MCF 10A (cell line): Measurements from ENCODE around the gene PTPRM. TPM values are rescaled to one million over a fixed set of nuclear protein-coding genes. Genes with fewer than 3 reads are reported as not detected.

Experiments
- BruUV-seq: library from RNA; stranded (reverse); fragments of 400-500 nt; replicated peaks from 2 replicates; lab custom pipeline; 2021; lab: Mats Ljungman, UMichigan
- CTCF ChIA-PET: fragments of 300-600 bp; sonication (Branson Sonifier 250); formaldehyde crosslinking; extraction: SDS; loops from one replicate; lab custom pipeline; 2021; ENCODE audit warnings: antibody characterized with exemption, inconsistent platforms; lab: Yijun Ruan, JAX
- POLR2A ChIA-PET: fragments of 300-600, 350-650 bp; sonication (Branson Sonifier 250); formaldehyde crosslinking; extraction: SDS; loops from one replicate; lab custom pipeline; 2020; ENCODE audit warnings: antibody characterized with exemption, inconsistent platforms; lab: Yijun Ruan, JAX
- DNase-seq: peaks from one replicate; pipeline ENCODE4 v3.0.0-alpha.2; 2018; ENCODE audit not compliant: unreplicated experiment
- H3K27ac Mint-ChIP-seq: one replicate; pipeline ENCODE4 v1.8.0; 2022; ENCODE audit warnings: mild to moderate bottlenecking, low read depth, mixed read lengths; ENCODE audit not compliant: unreplicated experiment
- H3K27me3 Mint-ChIP-seq: one replicate; pipeline ENCODE4 v1.8.0; 2022; ENCODE audit warnings: mixed read lengths; ENCODE audit not compliant: insufficient read depth, unreplicated experiment
- H3K36me3 Mint-ChIP-seq: one replicate; pipeline ENCODE4 v1.8.0; 2022; ENCODE audit warnings: mild to moderate bottlenecking, moderate library complexity, mixed read lengths; ENCODE audit not compliant: insufficient read depth, unreplicated experiment
- H3K4me1 Mint-ChIP-seq: one replicate; pipeline ENCODE4 v1.8.0; 2022; ENCODE audit warnings: mixed read lengths; ENCODE audit not compliant: insufficient read depth, unreplicated experiment
- H3K4me3 Mint-ChIP-seq: one replicate; pipeline ENCODE4 v1.8.0; 2022; ENCODE audit warnings: mild to moderate bottlenecking, moderate library complexity, mixed read lengths; ENCODE audit not compliant: unreplicated experiment
- H3K9me3 Mint-ChIP-seq: one replicate; pipeline ENCODE4 v1.8.0; 2022; ENCODE audit warnings: mixed read lengths; ENCODE audit not compliant: unreplicated experiment
- CTCF ChIP-seq: fragments of 200-600 bp; IDR thresholded peaks from one replicate; pipeline ENCODE4 v1.8.0; 2022; ENCODE audit warnings: antibody characterized with exemption, mild to moderate bottlenecking; ENCODE audit not compliant: unreplicated experiment
- intact Hi-C: fragments of 100-400 bp; cut with micrococcal nuclease; formaldehyde crosslinking; loops from 2 replicates; pipeline ENCODE4 v1.14.1; 2022
- total RNA-seq: library from RNA; stranded (reverse); gene quantifications from 2 replicates; pipeline ENCODE4 v1.2.3, GENCODE V29; 2022

PTPRM gene
- total RNA-seq, 1 experiment from 2014 or later: 82.8 TPM

- no peak overlapping the region for H3K4me3 Mint-ChIP-seq
- POLR2A ChIA-PET: interaction anchor here (0.6 to 1.5 kb wide), 2 partner anchors 10 to 49 kb away, joined by 3 to 4 read pairs; no protein-coding TSS in a partner anchor
- intact Hi-C loops: no loop called here
- no peak for DNase-seq
- H3K4me1 Mint-ChIP-seq: peaks cover 12% of the 10 kb centered on the region
- CTCF ChIA-PET: no interaction called here
- no peaks in the 10 kb centered on the region for H3K27me3 Mint-ChIP-seq
- no peak for TF ChIP-seq CTCF
- H3K36me3 Mint-ChIP-seq: no peaks in the 10 kb centered on the region
- H3K27ac Mint-ChIP-seq: no peak overlapping the region
- no peaks in the 10 kb centered on the region for H3K9me3 Mint-ChIP-seq
- BruUV-seq: no TSS peak
Observed at GRCh38 chr18:7586379-7586778, 19.3 kb downstream of the PTPRM start.

GRCh38 chr18:7590826-7591560 is 23.9 kb downstream of the PTPRM start:
- no TSS peak for BruUV-seq
- intact Hi-C loops: no loop called here
- Mint-ChIP-seq H3K9me3 (no peaks in the 10 kb centered on the region), H3K4me1 (peaks cover 18% of the 10 kb centered on the region), H3K36me3 (no peaks in the 10 kb centered on the region), H3K27me3 (no peaks in the 10 kb centered on the region), H3K27ac (peak overlapping the region; percentile 39), H3K4me3 (no peak overlapping the region)
- no peak for DNase-seq
- POLR2A ChIA-PET: interaction anchor here (0.6 to 1.1 kb wide), 3 partner anchors 14 to 163 kb away, joined by 3 to 4 read pairs (median 4); no protein-coding TSS in a partner anchor
- CTCF ChIA-PET: interaction anchor here (0.6 kb wide), 2 partner anchors 278 to 314 kb away, joined by 3 to 7 read pairs; no protein-coding TSS in a partner anchor
- TF ChIP-seq CTCF: no peak

- TF ChIP-seq CTCF: no peak
- no TSS peak for BruUV-seq
- no peak for DNase-seq
- Mint-ChIP-seq H3K9me3 (no peaks in the 10 kb centered on the region), H3K27me3 (no peaks in the 10 kb centered on the region), H3K4me1 (peaks cover 27% of the 10 kb centered on the region), H3K4me3 (no peak overlapping the region), H3K27ac (peak overlapping the region; percentile 29), H3K36me3 (no peaks in the 10 kb centered on the region)
- ChIA-PET POLR2A (interaction anchor here (0.6 to 0.8 kb wide), 2 partner anchors 12 to 477 kb away, joined by 3 read pairs; no protein-coding TSS in a partner anchor), CTCF (interaction anchor here (0.6 to 1.1 kb wide), 5 partner anchors 10 to 444 kb away, joined by 3 to 4 read pairs (median 4); no protein-coding TSS in a partner anchor)
- intact Hi-C loops: no loop called here
Observed at GRCh38 chr18:7592305-7593071, 25.4 kb downstream of the PTPRM start.
